Colonic mucosa (tissue), 4 donors: ENCODE data around the gene TDP1. TPM values are rescaled to one million over a fixed set of nuclear protein-coding genes. Genes with fewer than 3 reads are reported as not detected.

Experiments used
- DNase-seq: peaks from one replicate; pipeline ENCODE4 v3.0.0-alpha.2; 2020
- H3K27ac ChIP-seq: fragments of 200-600 bp; one replicate; pipeline ENCODE4 v1.8.0; 2021
- H3K27me3 ChIP-seq: fragments of 200-600 bp; one replicate; pipeline ENCODE4 v1.8.0; 2021
- H3K36me3 ChIP-seq: fragments of 200-600 bp; one replicate; pipeline ENCODE4 v1.8.0; 2021
- H3K4me1 ChIP-seq: fragments of 200-600 bp; one replicate; pipeline ENCODE4 v1.8.0; 2021; ENCODE audit warnings: mild to moderate bottlenecking
- H3K4me3 ChIP-seq: fragments of 200-600 bp; one replicate; pipeline ENCODE4 v1.8.0; 2021
- H3K9ac ChIP-seq, 2 donors: one replicate each; pipeline ENCODE4 v1.7.0; 2013; ENCODE audit warnings: control low read depth in 2 of 2, low read depth in 2 of 2, low read length in 2 of 2
- H3K9me3 ChIP-seq: fragments of 200-600 bp; one replicate; pipeline ENCODE4 v1.8.0; 2021
- intact Hi-C: fragments of 100-400 bp; cut with DNase I; formaldehyde crosslinking; loops from one replicate; pipeline ENCODE4 v1.14.1; 2022
- total RNA-seq, 2 donors: library from RNA; stranded (reverse); fragmentation: NEBNext Ultra II Directional in 1 of 2; extraction: Animal tissue kit (Norgen Biotek cat#: 25700) in 1 of 2; gene quantifications; one replicate each; pipeline ENCODE4 v1.2.1, GENCODE V29; 2021
- TF ChIP-seq, protein P1 (sequence below): fragments of 200-600 bp; IDR thresholded peaks from one replicate; pipeline ENCODE4 v1.8.0; 2022; ENCODE audit warnings: antibody characterized with exemption, mild to moderate bottlenecking
- donor health status: healthy.
- donor health status: DM: no; HTN: no; CAD: no.
- donor health status: DM: no; HTN: no; CAD: no.

The TDP1 gene
- total RNA-seq, 2 donors from 2014 or later = 20.0 to 33.3 TPM

DNA sequence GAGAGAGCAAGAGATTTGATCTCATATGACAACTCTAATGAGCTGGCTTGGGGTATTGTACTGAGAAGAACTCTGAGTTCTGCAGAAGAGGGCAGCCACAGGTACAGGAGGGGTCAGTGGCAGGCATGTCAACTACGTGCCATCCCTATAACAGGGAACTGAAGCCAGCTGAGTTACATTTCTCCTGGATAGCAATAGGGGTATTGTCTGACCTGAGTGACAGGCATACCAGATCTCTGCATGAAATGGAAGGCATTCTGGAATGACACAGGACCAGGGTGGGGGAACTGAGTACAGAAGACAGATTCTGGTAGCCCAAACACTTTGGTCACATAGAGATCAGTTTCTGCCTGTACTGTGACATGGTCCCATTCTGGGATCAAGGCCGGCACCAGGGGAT lies 37.0 kb upstream of the TDP1 start:
- TF ChIP-seq, protein P1, sequence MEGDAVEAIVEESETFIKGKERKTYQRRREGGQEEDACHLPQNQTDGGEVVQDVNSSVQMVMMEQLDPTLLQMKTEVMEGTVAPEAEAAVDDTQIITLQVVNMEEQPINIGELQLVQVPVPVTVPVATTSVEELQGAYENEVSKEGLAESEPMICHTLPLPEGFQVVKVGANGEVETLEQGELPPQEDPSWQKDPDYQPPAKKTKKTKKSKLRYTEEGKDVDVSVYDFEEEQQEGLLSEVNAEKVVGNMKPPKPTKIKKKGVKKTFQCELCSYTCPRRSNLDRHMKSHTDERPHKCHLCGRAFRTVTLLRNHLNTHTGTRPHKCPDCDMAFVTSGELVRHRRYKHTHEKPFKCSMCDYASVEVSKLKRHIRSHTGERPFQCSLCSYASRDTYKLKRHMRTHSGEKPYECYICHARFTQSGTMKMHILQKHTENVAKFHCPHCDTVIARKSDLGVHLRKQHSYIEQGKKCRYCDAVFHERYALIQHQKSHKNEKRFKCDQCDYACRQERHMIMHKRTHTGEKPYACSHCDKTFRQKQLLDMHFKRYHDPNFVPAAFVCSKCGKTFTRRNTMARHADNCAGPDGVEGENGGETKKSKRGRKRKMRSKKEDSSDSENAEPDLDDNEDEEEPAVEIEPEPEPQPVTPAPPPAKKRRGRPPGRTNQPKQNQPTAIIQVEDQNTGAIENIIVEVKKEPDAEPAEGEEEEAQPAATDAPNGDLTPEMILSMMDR = no peak
- Histone ChIP-seq H3K27ac (no peak overlapping the region), H3K36me3 (no peaks in the 10 kb centered on the region), H3K27me3 (no peaks in the 10 kb centered on the region), H3K4me1 (no peaks in the 10 kb centered on the region), H3K9me3 (no peaks in the 10 kb centered on the region), H3K9ac (no peak overlapping the region), H3K4me3 (no peak overlapping the region)
- intact Hi-C loops = loop anchor here (10.0 kb wide), 1 partner anchor 494 kb away; no protein-coding TSS in a partner anchor
- no peak for DNase-seq

DNA sequence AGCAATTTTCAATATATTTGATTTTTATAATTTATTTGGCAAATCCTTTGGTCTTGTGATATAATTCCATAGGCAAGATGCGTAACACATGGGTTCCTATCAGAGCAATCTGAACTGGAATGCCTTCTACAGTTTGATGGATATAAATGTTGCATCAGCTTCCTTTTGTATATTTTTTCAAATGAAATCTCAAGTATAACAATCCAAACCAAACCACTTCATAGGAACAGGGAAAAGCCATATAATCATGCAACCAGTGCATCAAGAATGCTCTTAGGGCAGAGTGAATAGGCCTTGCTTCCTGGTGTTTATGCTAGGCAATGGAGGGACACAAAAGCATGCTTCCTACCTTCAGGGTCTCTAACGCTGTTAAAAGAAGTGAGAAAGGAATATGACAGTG lies 35.7 kb upstream of the TDP1 start:
- Histone ChIP-seq H3K9ac (no peak overlapping the region), H3K4me1 (no peaks in the 10 kb centered on the region), H3K4me3 (no peak overlapping the region), H3K27me3 (no peaks in the 10 kb centered on the region), H3K27ac (no peak overlapping the region), H3K9me3 (no peaks in the 10 kb centered on the region), H3K36me3 (no peaks in the 10 kb centered on the region)
- DNase-seq = no peak
- TF ChIP-seq, protein P1 = no peak
- intact Hi-C loops = no loop called here

DNA sequence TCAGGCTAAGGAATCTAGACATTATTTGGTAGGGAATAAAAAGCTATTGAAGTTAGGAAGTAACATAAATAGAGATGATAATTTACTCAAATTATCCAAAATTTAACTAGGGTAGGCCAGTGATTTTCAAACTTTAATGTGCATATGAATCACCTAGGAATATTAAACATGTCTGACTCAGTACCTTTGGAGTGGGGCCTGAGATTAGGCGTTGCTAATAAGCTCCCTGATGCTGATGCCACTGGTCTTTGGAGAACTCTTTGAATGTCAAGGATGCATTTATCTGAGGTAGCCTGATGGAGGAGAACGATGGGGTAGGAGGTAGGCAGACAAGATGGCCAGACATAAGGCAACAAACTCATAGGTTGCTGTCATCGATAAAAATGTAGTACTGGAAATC lies 34.4 kb upstream of the TDP1 start:
- no peaks in the 10 kb centered on the region for H3K27me3 ChIP-seq
- H3K9ac ChIP-seq = no peak overlapping the region
- H3K36me3 ChIP-seq = no peaks in the 10 kb centered on the region
- no peaks in the 10 kb centered on the region for H3K9me3 ChIP-seq
- H3K4me1 ChIP-seq = no peaks in the 10 kb centered on the region
- H3K27ac ChIP-seq = no peak overlapping the region
- intact Hi-C loops = no loop called here
- DNase-seq = no peak
- H3K4me3 ChIP-seq = no peak overlapping the region
- TF ChIP-seq, protein P1 = no peak

DNA sequence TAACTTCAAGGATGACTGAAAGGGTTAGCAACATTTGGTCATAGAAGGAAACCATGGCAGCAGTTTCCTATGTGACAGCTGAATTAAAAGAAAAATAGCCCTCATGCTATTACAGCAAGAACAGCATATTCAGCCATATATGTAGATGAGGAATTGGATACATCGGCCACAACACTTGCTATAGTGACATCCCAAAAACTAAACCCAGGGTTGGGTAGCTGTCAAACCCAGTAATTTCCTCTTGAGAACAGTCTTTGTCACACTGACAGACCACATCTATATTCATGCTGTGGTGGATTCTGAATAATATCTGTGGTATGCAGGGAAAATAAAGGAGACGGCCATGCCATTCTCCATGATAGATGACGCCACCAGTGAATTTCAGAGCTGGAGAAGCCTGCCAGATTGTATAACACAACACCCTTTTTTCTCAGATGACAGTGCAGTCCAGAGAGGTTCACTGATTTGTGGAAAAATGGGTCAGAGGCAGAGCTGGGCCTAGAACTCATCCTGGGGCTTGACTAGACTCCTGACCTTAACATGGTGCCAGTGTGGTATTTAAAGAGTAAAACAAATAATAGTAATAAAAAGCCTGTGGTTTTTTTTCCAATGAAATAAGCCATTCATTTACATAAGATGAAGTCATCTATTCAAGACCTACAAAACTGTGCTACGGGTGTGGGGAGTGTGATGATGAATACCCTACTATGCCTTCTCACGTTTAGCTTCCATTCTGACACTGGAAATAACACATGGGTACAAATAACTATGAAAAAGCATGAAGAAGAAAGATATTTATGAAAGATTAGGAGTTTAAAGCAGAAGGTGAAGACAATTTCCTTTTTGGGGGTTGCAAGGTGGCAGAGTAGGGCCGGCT lies 33.5 kb upstream of the TDP1 start:
- no peak for DNase-seq
- Histone ChIP-seq H3K4me1 (no peaks in the 10 kb centered on the region), H3K4me3 (no peak overlapping the region), H3K9me3 (no peaks in the 10 kb centered on the region), H3K27me3 (no peaks in the 10 kb centered on the region), H3K27ac (no peak overlapping the region), H3K9ac (no peak overlapping the region), H3K36me3 (no peaks in the 10 kb centered on the region)
- TF ChIP-seq, protein P1 = no peak
- intact Hi-C loops = no loop called here

DNA sequence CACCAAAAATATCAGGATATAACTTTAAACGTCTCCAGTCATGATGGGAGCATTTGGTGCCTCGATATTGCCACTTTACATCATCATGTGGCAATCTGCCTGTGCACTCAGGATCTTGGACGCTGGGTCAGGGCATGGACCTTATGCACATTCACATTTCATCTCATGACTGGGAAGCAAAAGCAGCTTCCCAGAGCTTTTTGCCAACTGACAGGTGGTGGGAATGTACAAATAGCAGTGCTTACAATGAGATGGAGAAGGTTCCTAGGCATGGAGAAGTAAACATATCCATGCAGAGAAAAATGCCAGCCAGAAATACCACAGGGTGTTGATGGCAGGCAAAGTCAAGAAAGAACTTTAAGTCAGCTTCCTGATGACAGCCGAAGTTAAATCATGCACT lies 31.5 kb upstream of the TDP1 start:
- Histone ChIP-seq H3K36me3 (no peaks in the 10 kb centered on the region), H3K9me3 (no peaks in the 10 kb centered on the region), H3K27ac (no peak overlapping the region), H3K27me3 (no peaks in the 10 kb centered on the region), H3K9ac (no peak overlapping the region), H3K4me3 (no peak overlapping the region), H3K4me1 (no peaks in the 10 kb centered on the region)
- TF ChIP-seq, protein P1 = no peak
- DNase-seq = no peak
- intact Hi-C loops = no loop called here
